GM23248 (cell line): ENCODE results near the gene ETS1. TPM values are rescaled to one million over a fixed set of nuclear protein-coding genes. Genes with fewer than 3 reads are reported as not detected.

ENCODE experiments used
- DNase-seq: peaks from one replicate; pipeline ENCODE4 v3.0.0-alpha.2; 2015
- H2AFZ ChIP-seq: fragments of 200-600 bp; sonication (generic); 2 replicates; pipeline ENCODE4 v1.6.1; 2016; ENCODE audit warnings: antibody characterized with exemption
- H3F3A ChIP-seq: fragments of 200-600 bp; sonication (generic); 2 replicates; pipeline ENCODE4 v1.6.1; 2016; ENCODE audit warnings: mild to moderate bottlenecking, antibody characterized with exemption, mixed run types; ENCODE audit not compliant: insufficient read depth
- H3K27ac ChIP-seq: fragments of 200-600 bp; sonication (generic); 2 replicates; pipeline ENCODE4 v1.5.1; 2016; ENCODE audit warnings: mild to moderate bottlenecking
- H3K27me3 ChIP-seq: fragments of 200-600 bp; sonication (generic); replicated peaks from 2 replicates; pipeline ENCODE4 v1.6.1; 2016; ENCODE audit warnings: mild to moderate bottlenecking; ENCODE audit not compliant: insufficient read depth
- H3K36me3 ChIP-seq: fragments of 200-600 bp; sonication (generic); 2 replicates; pipeline ENCODE4 v1.6.1; 2016; ENCODE audit warnings: low read depth, mild to moderate bottlenecking
- H3K4me1 ChIP-seq: fragments of 200-600 bp; sonication (generic); 2 replicates; pipeline ENCODE4 v1.6.1; 2016; ENCODE audit warnings: mild to moderate bottlenecking; ENCODE audit not compliant: insufficient read depth
- H3K4me2 ChIP-seq: fragments of 200-600 bp; sonication (generic); one replicate; pipeline ENCODE4 v1.6.1; 2016; ENCODE audit warnings: mild to moderate bottlenecking; ENCODE audit not compliant: unreplicated experiment
- H3K4me3 ChIP-seq: fragments of 200-600 bp; sonication (generic); 2 replicates; pipeline ENCODE4 v1.5.1; 2016; ENCODE audit warnings: mild to moderate bottlenecking
- H3K79me2 ChIP-seq: fragments of 200-600 bp; sonication (generic); 2 replicates; pipeline ENCODE4 v1.6.1; 2016; ENCODE audit warnings: mild to moderate bottlenecking; ENCODE audit not compliant: insufficient read depth
- H3K9ac ChIP-seq: fragments of 200-600 bp; sonication (generic); 2 replicates; pipeline ENCODE4 v1.6.1; 2016; ENCODE audit warnings: mild to moderate bottlenecking
- H3K9me2 ChIP-seq: fragments of 200-600 bp; sonication (generic); 2 replicates; pipeline ENCODE4 v1.6.1; 2016; ENCODE audit warnings: mixed run types, mild to moderate bottlenecking, moderate library complexity; ENCODE audit not compliant: insufficient read depth
- H3K9me3 ChIP-seq: fragments of 200-600 bp; sonication (generic); one replicate; pipeline ENCODE4 v1.6.1; 2017; ENCODE audit warnings: low read depth
- H4K20me1 ChIP-seq: fragments of 200-600 bp; sonication (generic); 2 replicates; pipeline ENCODE4 v1.6.0; 2016; ENCODE audit not compliant: insufficient read depth
- EZH2 ChIP-seq: fragments of 200-600 bp; sonication (generic); IDR thresholded peaks from 2 replicates; pipeline ENCODE4 v1.6.1; 2018; ENCODE audit warnings: antibody characterized with exemption, mild to moderate bottlenecking; ENCODE audit not compliant: insufficient read depth, poor library complexity, severe bottlenecking
- EZH2phosphoT487 ChIP-seq: fragments of 200-600 bp; sonication (generic); IDR thresholded peaks from 2 replicates; pipeline ENCODE4 v1.6.1; 2018; ENCODE audit warnings: antibody characterized with exemption, moderate library complexity, mild to moderate bottlenecking, low read depth; ENCODE audit not compliant: insufficient read depth
- WGBS, 2 experiments: methylation state at CpG; one replicate each; pipeline ENCODE4 v1.1.6; 2015 to 2017; ENCODE audit warnings: low lambda C conversion rate in 2 of 2, low coverage in 1 of 2; ENCODE audit errors: missing lambda C conversion rate in 2 of 2; 5-methylcytosine and 5-hydroxymethylcytosine counted together
- in situ Hi-C: fragments of 300-500 bp; cut with MboI; formaldehyde crosslinking; loops from 2 replicates; pipeline ENCODE4 v1.15.0; 2020
- polyA plus RNA-seq: library from polyadenylated mRNA; unstranded; fragments of >200 nt; fragmentation: Nextera tagmentation; extraction: Ambion mirVana; gene quantifications from 2 replicates; pipeline ENCODE4 v1.2.1, GENCODE V29; 2016
- total RNA-seq: library from RNA; depleted of rRNA; stranded (reverse); fragments of >200 nt; shearing (Covaris generic); gene quantifications from 2 replicates; pipeline ENCODE4 v1.2.3, GENCODE V29; 2014

ETS1 gene
- total and polyA plus RNA-seq, 2 experiments from 2014 or later = 19.9 to 61.0 TPM

DNA sequence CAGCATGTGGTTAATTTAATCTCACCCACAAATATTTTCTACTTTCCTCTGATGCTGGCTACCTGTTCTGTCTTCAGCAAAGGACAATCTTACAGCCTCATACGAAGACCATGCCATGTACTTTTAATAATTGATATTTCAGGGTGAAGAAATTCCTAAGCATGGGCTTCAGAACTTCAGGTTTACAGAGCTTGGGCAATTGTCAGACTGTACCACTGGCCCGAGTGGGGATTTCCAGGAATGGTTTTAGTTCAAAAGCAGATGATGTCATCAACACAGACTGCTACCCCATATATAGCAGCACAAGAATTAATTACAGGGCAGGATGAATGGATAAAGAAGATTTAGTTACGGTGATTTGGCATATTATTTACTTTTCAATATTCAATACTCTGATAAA, 171.8 kb downstream of the ETS1 start:
- Histone ChIP-seq H3K4me1 (peaks cover 24% of the 10 kb centered on the region), H3F3A (peaks cover 34% of the 10 kb centered on the region), H3K36me3 (no peaks in the 10 kb centered on the region), H4K20me1 (no peaks in the 10 kb centered on the region), H2AFZ (no peak overlapping the region), H3K79me2 (no peaks in the 10 kb centered on the region), H3K9ac (no peak overlapping the region), H3K27ac (no peak overlapping the region), H3K4me2 (no peak overlapping the region), H3K9me3 (no peaks in the 10 kb centered on the region), H3K27me3 (no peaks in the 10 kb centered on the region), H3K4me3 (no peak overlapping the region), H3K9me2 (no peaks in the 10 kb centered on the region)
- TF ChIP-seq EZH2 (no peak), EZH2phosphoT487 (no peak)
- in situ Hi-C loops = no loop called here
- DNase-seq = no peak
- 93 to 98% methylated on average over 3 of the region's 3 CpGs for WGBS, 2 experiments

DNA sequence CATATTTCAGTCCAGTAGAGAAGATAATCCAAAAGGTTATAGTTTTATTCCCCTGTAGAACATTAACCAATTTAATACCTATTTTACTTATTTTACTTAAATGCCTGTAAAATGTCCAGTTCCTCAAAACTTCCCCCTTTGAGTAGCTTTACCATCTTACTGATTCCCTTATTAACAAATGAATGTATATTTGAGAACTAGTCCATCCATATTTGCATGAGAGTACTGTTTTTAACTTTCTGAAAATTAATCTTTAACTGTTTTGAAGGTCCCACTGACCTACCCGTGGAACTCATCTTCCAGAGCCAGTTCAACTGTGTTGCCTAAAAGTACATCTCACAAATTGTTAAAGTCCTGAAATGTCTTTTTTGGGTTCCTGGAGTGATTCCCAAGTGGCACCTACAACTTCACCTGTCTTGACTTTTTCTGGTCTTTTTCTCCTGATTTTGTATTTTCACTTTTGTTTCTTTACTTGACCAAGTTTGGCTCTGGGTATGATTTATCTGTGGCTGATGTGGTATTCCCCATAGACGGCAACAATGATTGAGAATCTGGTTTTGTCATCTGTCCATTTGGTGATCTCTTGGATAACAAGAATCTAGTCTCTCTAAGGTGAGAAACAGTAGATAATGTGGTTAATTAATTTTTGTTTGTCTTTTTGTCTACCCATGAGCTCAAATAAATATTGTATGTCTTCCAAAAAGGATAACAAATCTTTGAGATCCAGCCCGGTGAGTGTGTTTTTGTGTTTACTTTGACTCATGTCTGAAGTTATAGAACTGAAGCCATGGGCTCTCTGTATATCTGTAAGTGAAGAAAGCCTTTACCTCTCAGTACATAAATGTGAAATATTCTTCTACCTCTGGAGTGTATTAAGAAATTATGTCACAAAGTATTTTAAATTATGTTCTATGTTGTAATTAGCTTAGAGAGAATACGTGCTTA, 174.2 kb downstream of the ETS1 start:
- in situ Hi-C loops = no loop called here
- H3K36me3 ChIP-seq = no peaks in the 10 kb centered on the region
- H4K20me1 ChIP-seq = no peaks in the 10 kb centered on the region
- H3K9me3 ChIP-seq = no peaks in the 10 kb centered on the region
- DNase-seq = peak; percentile 29
- H2AFZ ChIP-seq = no peak overlapping the region
- no peak overlapping the region for H3K27ac ChIP-seq
- no peak overlapping the region for H3K4me3 ChIP-seq
- H3K79me2 ChIP-seq = no peaks in the 10 kb centered on the region
- peaks cover 37% of the 10 kb centered on the region for H3F3A ChIP-seq
- WGBS, 2 experiments = 92 to 93% methylated on average over 4 of the region's 4 CpGs
- H3K27me3 ChIP-seq = no peaks in the 10 kb centered on the region
- peaks cover 34% of the 10 kb centered on the region for H3K4me1 ChIP-seq
- no peak overlapping the region for H3K9ac ChIP-seq
- no peak for TF ChIP-seq EZH2phosphoT487
- no peak for TF ChIP-seq EZH2
- H3K4me2 ChIP-seq = no peak overlapping the region
- H3K9me2 ChIP-seq = no peaks in the 10 kb centered on the region

DNA sequence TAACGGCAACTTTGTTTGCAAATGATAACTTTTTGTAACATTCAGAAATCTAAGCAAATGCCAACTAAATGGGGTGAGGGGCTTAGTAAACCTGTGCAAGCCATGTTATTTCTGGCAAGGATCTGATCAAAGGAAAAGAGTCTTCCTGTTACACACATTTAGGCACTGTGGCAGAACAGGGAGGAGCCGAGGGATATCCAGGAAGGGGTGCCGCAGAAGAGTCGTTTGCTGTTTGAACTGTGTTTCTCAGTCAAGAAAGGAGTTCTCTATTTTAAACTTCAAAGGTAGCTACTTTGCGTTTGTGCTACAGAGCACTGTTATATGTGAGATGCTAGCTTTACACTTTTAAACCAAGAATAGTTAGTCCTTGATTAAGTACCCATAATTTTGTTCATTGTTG, 175.5 kb downstream of the ETS1 start:
- H3K4me3 ChIP-seq = no peak overlapping the region
- H3K9me2 ChIP-seq = no peaks in the 10 kb centered on the region
- H3F3A ChIP-seq = peaks cover 41% of the 10 kb centered on the region
- no peak for DNase-seq
- H4K20me1 ChIP-seq = no peaks in the 10 kb centered on the region
- H3K9ac ChIP-seq = no peak overlapping the region
- no peak for TF ChIP-seq EZH2phosphoT487
- no peak for TF ChIP-seq EZH2
- no peaks in the 10 kb centered on the region for H3K36me3 ChIP-seq
- no peak overlapping the region for H3K27ac ChIP-seq
- 97 to 99% methylated on average over 5 of the region's 5 CpGs for WGBS, 2 experiments
- H3K27me3 ChIP-seq = no peaks in the 10 kb centered on the region
- in situ Hi-C loops = no loop called here
- H3K79me2 ChIP-seq = no peaks in the 10 kb centered on the region
- no peaks in the 10 kb centered on the region for H3K9me3 ChIP-seq
- peaks cover 35% of the 10 kb centered on the region for H3K4me1 ChIP-seq
- no peak overlapping the region for H3K4me2 ChIP-seq
- no peak overlapping the region for H2AFZ ChIP-seq

DNA sequence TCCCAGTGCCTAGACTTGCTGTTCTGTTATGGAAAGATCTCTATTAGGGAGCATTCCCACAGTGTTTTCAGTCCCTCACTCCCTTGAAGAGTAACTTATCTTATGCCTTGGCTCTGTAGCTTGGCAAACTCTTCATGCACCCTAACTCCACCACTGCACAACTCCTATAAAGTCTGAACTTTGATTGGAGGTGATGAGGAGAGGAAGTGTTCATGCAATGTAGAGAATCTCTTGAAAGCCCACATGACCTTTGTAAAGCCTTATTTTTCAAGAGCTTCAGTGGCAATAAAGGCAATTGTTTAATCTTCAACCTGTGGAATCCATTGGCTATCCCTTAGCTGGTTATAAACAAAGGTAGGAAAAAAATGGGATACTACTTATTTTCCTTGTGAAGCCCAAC, 176.2 kb downstream of the ETS1 start:
- Histone ChIP-seq H3K9me2 (no peaks in the 10 kb centered on the region), H4K20me1 (no peaks in the 10 kb centered on the region), H3K36me3 (no peaks in the 10 kb centered on the region), H3K4me1 (peaks cover 37% of the 10 kb centered on the region), H3F3A (peaks cover 41% of the 10 kb centered on the region), H3K27me3 (no peaks in the 10 kb centered on the region), H3K9me3 (no peaks in the 10 kb centered on the region), H3K4me3 (no peak overlapping the region), H3K9ac (no peak overlapping the region), H3K4me2 (no peak overlapping the region), H2AFZ (no peak overlapping the region), H3K79me2 (no peaks in the 10 kb centered on the region), H3K27ac (no peak overlapping the region)
- no peak for TF ChIP-seq EZH2
- no peak for TF ChIP-seq EZH2phosphoT487
- in situ Hi-C loops = no loop called here
- DNase-seq = no peak
